ENCODE measurements around the gene ANKRD42. TPM values are rescaled to one million over a fixed set of nuclear protein-coding genes. Genes with fewer than 3 reads are reported as not detected.

Gene ANKRD42
- total and polyA plus RNA-seq, 9 of the 15 experiments (the other 6 are each of a cell fraction or from before 2014, with no cell fraction given) = 2.8 to 9.1 (median 6.1) TPM

GRCh38 chr11:83156996-83157593 lies 36.4 kb upstream of the ANKRD42 start, which contains the start of gene PCF11 (continued):
- 0 out of 2 replicates have a peak, but pooled peaks have one; percentile 18 for TF ChIP-seq TOE1 (IDR thresholded peaks at IDR 0.05; ENCODE audit: borderline replicate concordance)
- no peak for TF ChIP-seq TOE1 (CRISPR knock-in tag; IDR thresholded peaks at IDR 0.05; ENCODE audit: borderline replicate concordance, low read depth)
- no peak for TF ChIP-seq CHD2 (IDR thresholded peaks at IDR 0.05; ENCODE audit: low read depth, low read length)
- TF ChIP-seq HNRNPUL1 (IDR thresholded peaks at IDR 0.05; ENCODE audit: low read length) = no peak
- TF ChIP-seq SRSF7 (optimal IDR thresholded peaks at IDR 0.05; ENCODE audit: low read depth, low read length) = no peak
- TF ChIP-seq JUNB (CRISPR knock-in tag; conservative IDR thresholded peaks at IDR 0.05) = no peak
- no peak for TF ChIP-seq TAL1 (IDR thresholded peaks at IDR 0.05)
- TF ChIP-seq GATAD2B (IDR thresholded peaks at IDR 0.05; ENCODE audit: borderline replicate concordance) = no peak; the same call in 1 of the 2 replicates
- 0 out of 2 replicates have a peak, but pooled peaks have one; percentile 13 for TF ChIP-seq CREM (IDR thresholded peaks at IDR 0.05; ENCODE audit: low read depth)
- TF ChIP-seq ZNF561 (CRISPR knock-in tag; conservative IDR thresholded peaks at IDR 0.05) = no peak
- 0 out of 2 replicates have a peak, but pooled peaks have one; percentile 9 for TF ChIP-seq SMC3 (conservative IDR thresholded peaks at IDR 0.05; ENCODE audit: insufficient read depth, low read depth, low read length)
- TF ChIP-seq ZNF146 (CRISPR knock-in tag; IDR thresholded peaks at IDR 0.05; ENCODE audit: unreplicated experiment) = no peak
- peak; percentile 83 for TF ChIP-seq BRD9 (IDR thresholded peaks at IDR 0.05; ENCODE audit: low read depth, partially characterized antibody)
- TF ChIP-seq PHF20 (IDR thresholded peaks at IDR 0.05; ENCODE audit: partially characterized antibody) = no peak
- TF ChIP-seq OTX1 (CRISPR knock-in tag; IDR thresholded peaks at IDR 0.05) = peak; percentile 90
- peak; percentile 72 for TF ChIP-seq HMGN3 (IDR thresholded peaks at IDR 0.05; ENCODE audit: borderline replicate concordance, extremely low read depth, insufficient read length, low read depth, low read length)
- TF ChIP-seq SMARCA5 (IDR thresholded peaks at IDR 0.05) = no peak
- TF ChIP-seq ZZZ3 (IDR thresholded peaks at IDR 0.05) = 0 out of 2 replicates have a peak, but pooled peaks have one; percentile 2
- TF ChIP-seq, protein P1, sequence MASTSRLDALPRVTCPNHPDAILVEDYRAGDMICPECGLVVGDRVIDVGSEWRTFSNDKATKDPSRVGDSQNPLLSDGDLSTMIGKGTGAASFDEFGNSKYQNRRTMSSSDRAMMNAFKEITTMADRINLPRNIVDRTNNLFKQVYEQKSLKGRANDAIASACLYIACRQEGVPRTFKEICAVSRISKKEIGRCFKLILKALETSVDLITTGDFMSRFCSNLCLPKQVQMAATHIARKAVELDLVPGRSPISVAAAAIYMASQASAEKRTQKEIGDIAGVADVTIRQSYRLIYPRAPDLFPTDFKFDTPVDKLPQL (IDR thresholded peaks at IDR 0.05; ENCODE audit: extremely low read depth, insufficient read length) = no peak
- TF ChIP-seq STAG1 (CRISPR knock-in tag; IDR thresholded peaks at IDR 0.05; ENCODE audit: borderline replicate concordance) = no peak
- TF ChIP-seq MIER1 (IDR thresholded peaks at IDR 0.05; ENCODE audit: low read depth) = no peak
- TF ChIP-seq PTTG1 (tag; IDR thresholded peaks at IDR 0.05; ENCODE audit: low read depth) = no peak
- peak in 1 of 2 experiments; percentile 47 for TF ChIP-seq MNT (conservative IDR thresholded peaks at IDR 0.05)
- TF ChIP-seq MYC (IDR thresholded peaks at IDR 0.05; ENCODE audit: low read depth, low read length) = peak; percentile 77
- TF ChIP-seq MYC (CRISPR knock-in tag; IDR thresholded peaks at IDR 0.05; ENCODE audit: borderline replicate concordance, low read depth) = 0 out of 2 replicates have a peak, but pooled peaks have one; percentile 23
- TF ChIP-seq ZNF217 (CRISPR knock-in tag; IDR thresholded peaks at IDR 0.05) = no peak
- TF ChIP-seq, protein P2, sequence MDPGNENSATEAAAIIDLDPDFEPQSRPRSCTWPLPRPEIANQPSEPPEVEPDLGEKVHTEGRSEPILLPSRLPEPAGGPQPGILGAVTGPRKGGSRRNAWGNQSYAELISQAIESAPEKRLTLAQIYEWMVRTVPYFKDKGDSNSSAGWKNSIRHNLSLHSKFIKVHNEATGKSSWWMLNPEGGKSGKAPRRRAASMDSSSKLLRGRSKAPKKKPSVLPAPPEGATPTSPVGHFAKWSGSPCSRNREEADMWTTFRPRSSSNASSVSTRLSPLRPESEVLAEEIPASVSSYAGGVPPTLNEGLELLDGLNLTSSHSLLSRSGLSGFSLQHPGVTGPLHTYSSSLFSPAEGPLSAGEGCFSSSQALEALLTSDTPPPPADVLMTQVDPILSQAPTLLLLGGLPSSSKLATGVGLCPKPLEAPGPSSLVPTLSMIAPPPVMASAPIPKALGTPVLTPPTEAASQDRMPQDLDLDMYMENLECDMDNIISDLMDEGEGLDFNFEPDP (CRISPR knock-in tag; IDR thresholded peaks at IDR 0.05) = 0 out of 2 replicates have a peak, but pooled peaks have one; percentile 66
- no peak for TF ChIP-seq SMARCE1 (IDR thresholded peaks at IDR 0.05)
